Thymus (tissue), 11 donors: ENCODE measurements around the gene SLC48A1. TPM values are rescaled to one million over a fixed set of nuclear protein-coding genes. Genes with fewer than 3 reads are reported as not detected.

Experiments used
- DNase-seq, 9 donors: peaks; one replicate each; pipeline ENCODE4 v3.0.0-alpha.2; 2013; ENCODE audit warnings: low spot score in 9 of 9, low read depth in 6 of 9, missing footprints in 1 of 9
- H3K27ac ChIP-seq, 2 donors: one replicate each; pipeline ENCODE4 v1.5.1; 2013; ENCODE audit warnings: control low read depth in 1 of 2, low read depth in 1 of 2, low read length in 1 of 2, mild to moderate bottlenecking in 1 of 2, moderate library complexity in 1 of 2
- H3K27me3 ChIP-seq, 2 donors: one replicate each; pipeline ENCODE4 v1.5.1; 2013; ENCODE audit warnings: low read length in 1 of 2; ENCODE audit not compliant: control insufficient read depth in 2 of 2, insufficient read depth in 1 of 2
- H3K36me3 ChIP-seq, 2 donors: one replicate each; pipeline ENCODE4 v1.5.1; 2013; ENCODE audit warnings: low read length in 1 of 2, mild to moderate bottlenecking in 1 of 2, moderate library complexity in 1 of 2; ENCODE audit not compliant: control insufficient read depth in 2 of 2, insufficient read depth in 2 of 2
- H3K4me1 ChIP-seq, 2 donors: one replicate each; pipeline ENCODE4 v1.5.1; 2013; ENCODE audit warnings: low read length in 2 of 2; ENCODE audit not compliant: control insufficient read depth in 2 of 2, insufficient read depth in 2 of 2
- H3K4me3 ChIP-seq, 2 donors: one replicate each; pipeline ENCODE4 v1.5.1; 2013; ENCODE audit warnings: low read length in 2 of 2, control low read depth in 1 of 2, mild to moderate bottlenecking in 1 of 2
- H3K9me3 ChIP-seq, 2 donors: one replicate each; pipeline ENCODE4 v1.5.1; 2013; ENCODE audit warnings: low read length in 1 of 2, mild to moderate bottlenecking in 1 of 2; ENCODE audit not compliant: control insufficient read depth in 2 of 2, insufficient read depth in 1 of 2
- WGBS: extraction: QIAGEN DNeasy Blood & Tissue Kit; methylation state at CpG from one replicate; pipeline ENCODE4 v1.1.7; 2013; 5-methylcytosine and 5-hydroxymethylcytosine counted together
- polyA plus RNA-seq: library from polyadenylated mRNA; stranded (reverse); fragments of 200-250 nt; gene quantifications from one replicate; pipeline ENCODE4 v1.2.3, GENCODE V29; 2013
- total RNA-seq: library from RNA; stranded (reverse); fragments of 120-200 nt; gene quantifications from one replicate; pipeline ENCODE4 v1.2.4, GENCODE V29; 2013
- donor health status: healthy.

SLC48A1 gene
- total and polyA plus RNA-seq, 2 donors: 4.5 to 9.3 TPM

- peaks cover 0 to 11% of the 10 kb centered on the region in 2 donors for H3K27me3 ChIP-seq
- no peaks in the 10 kb centered on the region for H3K9me3 ChIP-seq
- H3K4me1 ChIP-seq: peaks cover 28 to 55% of the 10 kb centered on the region in 2 donors
- 93% methylated on average over 13 of the region's 13 CpGs for WGBS
- H3K36me3 ChIP-seq: no peaks in the 10 kb centered on the region
- no peak overlapping the region for H3K27ac ChIP-seq
- H3K4me3 ChIP-seq: no peak overlapping the region
- no peak for DNase-seq
Observed at GRCh38 chr12:47772094-47772660, 861 bp upstream of the SLC48A1 start.

DNA sequence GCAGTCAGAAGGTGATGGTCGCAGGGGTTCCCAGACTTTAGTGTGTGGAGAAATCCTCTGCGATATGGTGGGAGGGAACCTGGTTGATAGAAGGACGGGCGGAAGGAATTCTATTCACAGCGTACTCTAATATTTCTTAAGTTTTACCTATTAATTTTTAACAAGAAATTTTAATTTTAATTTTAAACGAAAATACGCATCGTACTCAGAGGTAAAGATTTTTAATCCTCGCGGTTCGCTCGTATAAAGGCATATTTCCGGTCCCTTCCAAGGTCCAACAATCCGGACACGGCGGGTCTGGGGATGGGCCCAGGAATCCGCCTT is 338 bp upstream of the SLC48A1 start:
- no peaks in the 10 kb centered on the region for H3K9me3 ChIP-seq
- H3K36me3 ChIP-seq: no peaks in the 10 kb centered on the region
- no peak for DNase-seq
- WGBS: 21% methylated on average over 17 of the region's 17 CpGs
- H3K27ac ChIP-seq: peak overlapping the region in 1 of 2 donors; percentile 33
- peaks cover 27 to 55% of the 10 kb centered on the region in 2 donors for H3K4me1 ChIP-seq
- peaks cover 0 to 11% of the 10 kb centered on the region in 2 donors for H3K27me3 ChIP-seq
- peak overlapping the region; percentile 31 to 87 for H3K4me3 ChIP-seq

DNA sequence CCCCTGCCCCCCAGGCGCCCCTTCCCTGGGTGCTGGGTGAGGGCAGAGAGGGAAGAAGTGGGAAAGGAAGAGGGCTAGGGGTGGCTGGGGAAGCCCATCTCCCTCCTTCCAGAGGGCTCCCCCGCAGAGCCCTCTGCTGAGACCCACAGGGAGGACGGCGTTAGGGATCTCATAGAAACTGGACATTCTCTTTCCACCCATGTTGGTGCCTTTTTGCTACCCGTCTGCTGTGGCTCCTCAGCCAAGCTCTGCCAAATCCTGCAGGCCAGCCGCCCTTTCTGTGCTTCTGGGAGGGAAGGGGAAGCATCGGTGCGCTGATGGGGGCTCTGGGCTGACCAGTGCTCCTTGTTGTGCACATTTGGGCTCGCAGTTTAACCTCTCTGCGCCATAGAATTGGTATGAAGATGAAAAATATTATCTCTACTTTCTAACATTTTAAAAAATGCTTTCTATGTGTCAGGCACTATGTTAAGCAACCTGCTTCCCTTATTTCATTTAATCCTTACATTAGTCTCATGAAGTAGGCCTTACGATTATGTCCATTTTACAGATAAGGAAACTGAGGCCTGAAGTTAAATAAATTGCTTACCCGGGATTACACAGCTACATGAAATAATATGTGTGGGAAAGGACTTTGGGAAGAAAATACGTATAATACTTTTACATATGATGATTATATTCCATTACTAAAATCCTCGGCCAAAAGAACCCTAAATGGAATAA is 981 bp downstream of the SLC48A1 start:
- H3K4me3 ChIP-seq: peak overlapping the region; percentile 44 to 87
- H3K27me3 ChIP-seq: peaks cover 0 to 11% of the 10 kb centered on the region in 2 donors
- WGBS: 75% methylated on average over 14 of the region's 14 CpGs
- no peak overlapping the region for H3K27ac ChIP-seq
- H3K9me3 ChIP-seq: no peaks in the 10 kb centered on the region
- H3K36me3 ChIP-seq: no peaks in the 10 kb centered on the region
- DNase-seq: no peak
- H3K4me1 ChIP-seq: peaks cover 24 to 58% of the 10 kb centered on the region in 2 donors

DNA sequence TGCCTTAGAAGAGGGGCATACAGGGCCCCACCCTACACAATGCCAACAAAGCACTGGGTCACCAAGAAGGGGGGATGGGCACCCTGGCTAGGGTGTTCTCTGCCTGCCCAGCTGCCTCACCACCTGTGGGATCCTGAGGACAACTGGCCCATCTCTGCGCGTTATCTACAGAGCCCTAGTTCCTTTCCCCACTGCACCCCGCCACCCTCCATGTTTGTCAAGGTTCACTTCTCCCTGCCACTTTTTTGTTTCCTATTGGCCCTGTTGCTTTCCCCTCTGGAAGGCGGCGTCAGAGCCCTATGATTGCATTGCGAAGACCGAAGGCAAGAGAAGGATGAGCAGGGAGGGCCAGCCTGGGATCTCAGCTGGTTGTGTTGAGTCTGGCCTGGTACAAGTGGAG is 1.6 kb downstream of the SLC48A1 start:
- H3K4me1 ChIP-seq: peaks cover 24 to 63% of the 10 kb centered on the region in 2 donors
- no peaks in the 10 kb centered on the region for H3K36me3 ChIP-seq
- no peak for DNase-seq
- peaks cover 0 to 11% of the 10 kb centered on the region in 2 donors for H3K27me3 ChIP-seq
- no peak overlapping the region for H3K27ac ChIP-seq
- H3K4me3 ChIP-seq: no peak overlapping the region
- H3K9me3 ChIP-seq: no peaks in the 10 kb centered on the region
- WGBS: 97% methylated on average over 7 of the region's 7 CpGs

GRCh38 chr12:47775100-47775911 is 2.3 kb downstream of the SLC48A1 start:
- Histone ChIP-seq H3K36me3 (peaks cover 0 to 3% of the 10 kb centered on the region in 2 donors), H3K9me3 (no peaks in the 10 kb centered on the region), H3K4me3 (no peak overlapping the region), H3K27ac (no peak overlapping the region), H3K4me1 (peaks cover 24 to 67% of the 10 kb centered on the region in 2 donors), H3K27me3 (peaks cover 0 to 11% of the 10 kb centered on the region in 2 donors)
- 61% methylated on average over 10 of the region's 10 CpGs for WGBS
- DNase-seq: peak in 1 of 9 donors; percentile 56

DNA sequence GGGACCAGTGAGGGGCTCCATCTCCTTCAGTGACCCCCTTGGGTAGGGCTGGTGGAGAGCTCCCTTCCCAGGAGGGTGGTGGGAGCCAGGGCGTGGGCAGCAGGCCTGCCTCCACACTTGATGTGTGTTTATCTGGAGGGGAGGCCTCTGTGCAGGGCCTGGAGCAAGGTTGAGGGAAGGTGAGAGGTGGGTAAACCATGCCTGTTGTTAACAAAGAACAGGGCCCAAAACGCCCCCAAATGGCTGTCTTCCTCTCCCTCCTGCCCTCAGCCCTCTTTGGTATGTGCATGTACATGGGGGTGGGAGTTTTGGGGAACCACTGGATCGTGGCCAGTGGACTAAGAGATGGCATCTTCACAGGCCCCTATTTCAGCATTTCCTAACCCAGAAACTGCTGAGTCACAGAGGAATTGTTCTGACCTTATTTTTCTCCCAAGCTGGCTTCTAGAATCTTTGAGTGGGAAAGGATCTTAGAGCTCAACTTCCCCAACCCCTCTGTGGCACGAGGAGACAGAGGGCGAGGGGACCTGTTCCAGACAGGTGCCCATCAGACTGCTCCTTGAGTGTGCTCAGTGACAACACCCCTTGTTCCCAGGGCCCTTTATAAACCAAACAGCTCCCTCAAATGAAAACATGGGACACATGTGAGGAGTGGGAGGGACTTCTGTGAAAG is 3.6 kb downstream of the SLC48A1 start:
- peaks cover 24 to 67% of the 10 kb centered on the region in 2 donors for H3K4me1 ChIP-seq
- DNase-seq: no peak

GRCh38 chr12:47777151-47777550 is 4.1 kb downstream of the SLC48A1 start:
- no peaks in the 10 kb centered on the region for H3K9me3 ChIP-seq
- DNase-seq: no peak
- no peak overlapping the region for H3K4me3 ChIP-seq
- no peak overlapping the region for H3K27ac ChIP-seq
- peaks cover 9 to 11% of the 10 kb centered on the region in 2 donors for H3K36me3 ChIP-seq
- peaks cover 0 to 9% of the 10 kb centered on the region in 2 donors for H3K27me3 ChIP-seq
- 62% methylated on average over 1 of the region's 1 CpG for WGBS
- peaks cover 23 to 66% of the 10 kb centered on the region in 2 donors for H3K4me1 ChIP-seq

More for the DNA sequence above, 3.6 kb downstream of the SLC48A1 start:
- no peaks in the 10 kb centered on the region for H3K9me3 ChIP-seq
- 59% methylated on average over 5 of the region's 5 CpGs for WGBS
- H3K27me3 ChIP-seq: peaks cover 0 to 11% of the 10 kb centered on the region in 2 donors
- peaks cover 4 to 5% of the 10 kb centered on the region in 2 donors for H3K36me3 ChIP-seq
- H3K27ac ChIP-seq: no peak overlapping the region
- H3K4me3 ChIP-seq: no peak overlapping the region

- H3K27me3 ChIP-seq: peaks cover 0 to 4% of the 10 kb centered on the region in 2 donors
- no peaks in the 10 kb centered on the region for H3K9me3 ChIP-seq
- no peak for DNase-seq
- H3K36me3 ChIP-seq: peaks cover 17 to 19% of the 10 kb centered on the region in 2 donors
- H3K4me3 ChIP-seq: no peak overlapping the region
- no peak overlapping the region for H3K27ac ChIP-seq
- H3K4me1 ChIP-seq: peaks cover 17 to 59% of the 10 kb centered on the region in 2 donors
- 47% methylated on average over 9 of the region's 9 CpGs for WGBS
Observed at GRCh38 chr12:47777741-47778558, 4.9 kb downstream of the SLC48A1 start.
